Measurements from ENCODE around the gene CCNY.
"Not testable (repeated sequence)": the region's sequence is repeated elsewhere in the genome, so short reads cannot be mapped to it uniquely, and the experiment has no call there.

Gene CCNY

DNA sequence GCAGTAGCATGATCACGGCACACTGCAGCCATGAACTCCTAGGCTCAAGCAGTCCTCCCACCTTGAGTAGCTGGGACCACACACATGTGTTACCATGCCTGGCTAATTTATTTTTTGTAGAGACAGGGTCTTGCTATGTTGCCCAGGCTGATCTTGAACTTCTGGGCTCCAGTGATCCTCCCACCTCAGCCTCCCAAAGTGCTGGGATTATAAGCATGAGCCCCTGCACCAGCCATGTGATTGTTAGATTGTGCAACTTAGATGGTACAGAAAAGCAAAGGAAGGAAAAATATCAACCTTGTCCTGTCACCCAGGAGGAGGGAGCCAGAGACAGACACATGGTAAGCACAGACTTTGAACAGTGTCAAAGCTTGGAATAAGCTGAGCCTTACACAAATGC is 73.5 kb downstream of the CCNY start:
- no peak for FAIRE-seq

DNA sequence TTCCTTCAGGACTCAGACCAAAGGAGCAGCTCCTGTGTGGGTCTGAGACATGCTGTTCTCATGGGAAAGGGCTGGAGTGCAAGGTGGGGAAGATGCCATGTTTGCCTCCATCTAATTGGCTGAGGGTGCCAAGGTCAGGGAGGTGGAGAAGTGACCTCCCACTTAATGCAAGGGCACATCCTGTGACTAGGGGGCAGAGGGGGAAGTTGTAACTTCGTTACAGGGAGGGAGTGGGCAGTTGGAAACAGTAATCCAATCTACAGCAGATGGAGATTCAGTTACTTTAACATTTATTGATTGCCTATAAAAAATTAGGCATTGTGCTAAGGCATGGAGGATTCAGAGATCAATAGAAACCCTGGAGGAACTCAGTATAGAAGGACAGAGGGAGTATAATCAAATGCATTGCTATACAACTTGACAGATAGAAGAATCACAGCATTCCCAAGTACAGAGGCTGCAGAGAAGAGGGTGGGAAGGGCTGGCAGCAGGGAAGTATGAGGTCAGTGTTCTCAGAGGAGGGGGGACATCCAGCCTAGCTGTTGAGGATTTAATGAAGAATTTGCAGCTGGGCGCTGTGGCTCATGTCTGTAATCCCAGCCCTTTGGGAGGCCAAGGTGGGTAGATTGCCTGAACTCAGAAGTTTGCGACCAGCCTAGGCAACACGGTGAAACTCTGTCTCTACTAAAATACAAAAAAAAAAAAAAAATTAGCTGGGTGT is 75.9 kb downstream of the CCNY start:
- FAIRE-seq = no peak

DNA sequence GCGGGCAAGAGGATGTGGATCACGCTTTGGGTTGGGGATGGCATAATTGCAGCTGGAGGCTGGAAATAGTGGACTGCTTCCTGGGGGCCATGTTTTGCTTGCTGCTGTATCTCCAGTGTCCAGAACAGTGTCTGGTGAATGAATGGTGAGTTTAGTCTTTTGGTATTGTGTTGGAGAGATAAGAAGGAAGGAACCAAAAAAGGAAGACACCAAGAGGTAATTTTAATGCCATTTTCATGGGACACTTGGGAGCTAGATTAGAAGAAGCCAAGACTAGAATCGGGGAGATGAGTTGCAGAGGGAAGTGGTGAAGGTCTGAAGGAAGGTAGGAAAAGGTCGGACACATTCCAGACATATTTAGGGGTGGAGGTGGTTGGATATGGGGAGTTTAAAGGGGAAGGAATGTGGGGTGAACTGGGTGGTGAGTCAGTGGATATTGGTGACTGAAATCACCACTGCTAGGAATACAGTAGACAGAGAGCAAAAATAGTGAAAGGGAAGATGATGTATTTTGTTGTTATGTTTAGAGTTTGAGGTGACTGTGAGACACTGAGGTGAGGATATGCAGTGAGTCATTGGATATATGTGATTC is 76.7 kb downstream of the CCNY start:
- FAIRE-seq = no peak

DNA sequence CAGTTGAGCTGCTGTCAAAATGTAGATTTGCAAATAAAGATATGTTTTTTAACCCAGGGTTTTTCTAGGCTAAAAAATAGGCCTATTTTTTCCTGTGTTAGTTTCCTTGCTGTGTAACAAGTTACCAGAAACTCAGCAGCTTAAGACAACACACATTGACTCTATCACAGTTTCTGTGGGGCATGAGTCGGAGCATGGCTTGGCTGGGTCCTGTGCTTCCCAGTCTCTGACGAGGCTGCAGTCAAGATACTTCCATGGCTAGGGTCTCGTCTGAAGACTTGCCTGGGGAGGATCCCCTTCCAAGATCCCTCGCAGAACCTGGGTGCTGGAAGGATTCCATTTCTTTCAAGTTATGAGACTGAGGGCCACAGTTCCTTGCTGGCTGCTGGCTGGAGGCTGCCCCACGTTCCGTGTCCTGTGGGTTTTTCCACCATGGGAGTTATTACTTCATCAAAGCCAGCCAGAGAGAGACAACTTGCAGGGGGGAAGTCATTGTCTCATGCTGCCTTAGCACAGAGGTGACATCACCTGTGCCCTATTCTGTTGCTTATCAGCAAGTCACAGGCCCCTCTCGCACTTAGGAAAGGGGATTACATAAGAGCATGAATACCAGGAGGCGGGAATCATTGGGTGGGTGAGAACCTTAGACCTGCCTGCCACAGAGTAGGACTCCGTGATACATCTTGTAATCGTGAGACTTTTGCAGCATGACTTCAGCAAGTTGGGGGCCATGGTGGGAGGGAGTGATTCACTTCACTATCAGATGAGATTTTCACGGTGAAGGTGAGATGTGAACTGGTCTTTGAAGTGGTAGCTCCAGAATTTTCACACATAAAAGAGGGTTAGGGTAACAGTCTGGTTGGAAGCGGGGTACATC is 77.9 kb downstream of the CCNY start:
- no peak for FAIRE-seq

DNA sequence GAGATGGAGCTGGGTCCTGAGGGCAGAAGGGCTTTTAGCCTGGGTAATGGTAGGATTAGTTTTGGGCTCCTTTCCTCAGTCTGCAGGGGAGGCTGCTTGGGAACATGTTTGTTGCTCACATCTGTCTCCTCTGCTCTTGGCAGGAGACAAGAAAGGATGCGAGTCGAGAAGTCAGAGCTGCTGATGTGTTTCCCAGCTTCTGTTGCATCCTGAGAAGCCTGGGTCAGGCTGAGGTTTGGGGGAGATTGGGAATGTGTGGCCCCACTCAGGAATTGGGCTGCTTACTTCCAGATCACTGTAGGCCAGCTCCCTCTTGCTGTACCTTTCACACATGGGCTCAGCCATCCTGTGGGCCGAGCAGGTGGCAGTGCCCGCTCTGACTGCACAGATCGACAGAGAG is 79.2 kb downstream of the CCNY start:
- no peak for FAIRE-seq

DNA sequence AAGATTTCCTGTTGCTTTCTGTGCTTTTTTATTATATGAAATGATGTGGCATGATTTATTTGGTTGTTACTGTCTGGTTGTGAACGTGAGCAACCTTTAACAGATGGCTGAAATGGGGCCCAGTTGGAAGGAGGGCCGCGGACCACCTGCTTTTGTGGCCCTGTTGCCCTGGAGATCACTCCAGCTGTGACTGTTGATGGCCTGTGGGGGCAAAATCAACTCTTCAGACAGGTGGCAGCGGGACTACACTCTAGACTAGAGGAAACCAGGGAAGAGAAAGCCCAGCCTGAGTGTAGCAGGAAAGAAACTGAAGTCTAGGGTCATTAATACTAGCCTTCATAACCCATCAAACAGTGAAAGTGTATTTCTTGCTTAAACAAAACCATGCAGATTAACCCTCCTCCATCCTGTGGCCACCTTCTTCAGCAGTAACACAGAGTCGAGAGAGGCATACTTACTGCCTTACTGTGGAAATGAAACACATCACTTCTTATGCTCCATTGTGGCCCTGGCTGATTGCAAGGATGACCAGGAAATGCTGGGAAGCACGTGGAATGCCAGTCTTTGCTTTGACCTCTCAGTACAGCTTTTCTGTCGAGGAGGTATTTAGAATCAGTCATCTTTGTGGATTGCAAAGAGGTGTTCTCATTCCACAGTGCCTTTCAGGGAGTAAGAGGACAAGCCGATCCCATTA is 80.5 kb downstream of the CCNY start:
- FAIRE-seq = no peak

DNA sequence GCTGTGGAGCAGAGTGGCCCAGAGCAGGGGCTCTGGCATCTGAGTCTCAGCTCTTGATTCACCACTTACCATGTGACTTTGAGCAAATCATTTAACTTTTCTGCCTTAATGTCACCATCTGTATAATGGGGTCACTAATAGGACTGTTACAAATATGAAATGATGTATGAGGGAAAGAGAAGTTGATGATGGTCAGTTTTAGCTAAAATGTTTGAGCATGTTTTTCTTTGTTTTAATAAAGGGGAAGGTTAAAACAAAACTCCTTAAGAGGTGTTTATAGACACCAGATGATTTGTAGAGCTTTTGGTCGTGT is 81.0 kb downstream of the CCNY start:
- FAIRE-seq = no peak

DNA sequence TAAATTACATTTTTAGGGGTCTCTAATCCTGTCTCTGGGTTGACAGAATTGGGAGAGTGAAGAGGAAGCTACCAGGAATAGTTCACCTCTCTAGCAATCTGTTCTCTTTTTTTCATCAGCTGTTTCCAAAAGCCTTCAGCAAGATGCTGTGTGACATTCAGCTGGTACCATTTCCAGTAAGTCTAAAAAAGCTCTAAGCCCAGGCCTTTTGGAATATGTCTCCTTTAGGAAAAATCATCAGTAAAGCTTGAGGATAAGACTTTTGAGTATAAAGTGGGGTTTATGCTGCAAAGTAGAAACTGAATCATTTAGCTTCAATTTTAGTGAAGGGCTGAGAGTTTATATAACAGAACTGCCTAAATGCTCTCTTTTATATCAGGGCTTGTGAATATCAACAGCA is 81.5 kb downstream of the CCNY start:
- no peak for FAIRE-seq

DNA sequence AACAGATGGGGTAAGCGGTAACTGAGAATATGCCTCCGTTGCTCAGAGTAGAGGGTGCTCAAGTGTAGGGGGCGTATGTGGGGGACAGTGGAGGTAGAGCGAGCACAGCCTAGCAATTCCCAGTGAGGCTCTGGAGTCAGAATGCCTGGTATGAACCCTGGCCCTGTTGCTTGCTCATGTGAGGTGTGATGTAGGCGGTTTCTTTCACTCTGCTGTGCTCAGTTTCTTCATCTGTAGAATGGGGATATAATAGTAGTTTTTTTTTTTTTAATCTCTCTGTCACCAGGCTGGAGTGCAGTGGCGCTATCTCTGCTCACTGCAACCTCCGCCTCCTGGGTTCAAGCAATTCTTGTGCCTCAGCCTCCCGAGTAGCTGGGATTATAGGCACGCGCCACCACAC is 82.3 kb downstream of the CCNY start:
- FAIRE-seq = not testable (repeated sequence)

DNA sequence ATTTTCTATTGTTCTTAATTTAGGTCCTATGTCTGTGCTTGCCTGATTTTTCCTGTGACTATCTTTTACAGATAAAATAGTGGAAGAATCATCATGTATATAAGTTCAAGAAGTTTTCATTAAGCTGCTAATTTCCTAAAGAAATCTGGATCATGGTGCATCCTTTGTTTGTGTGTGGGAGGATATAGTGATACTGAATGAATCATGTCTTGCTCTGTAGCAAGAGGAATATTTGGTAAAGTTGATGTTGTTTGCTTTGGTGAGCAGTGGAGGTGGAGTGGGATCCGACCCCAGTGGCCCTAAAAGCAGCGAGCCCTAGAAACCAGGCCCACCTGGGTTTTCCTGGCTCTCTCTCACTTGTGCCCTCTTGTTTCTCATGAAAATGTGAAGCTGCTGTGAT is 83.7 kb downstream of the CCNY start:
- no peak for FAIRE-seq

DNA sequence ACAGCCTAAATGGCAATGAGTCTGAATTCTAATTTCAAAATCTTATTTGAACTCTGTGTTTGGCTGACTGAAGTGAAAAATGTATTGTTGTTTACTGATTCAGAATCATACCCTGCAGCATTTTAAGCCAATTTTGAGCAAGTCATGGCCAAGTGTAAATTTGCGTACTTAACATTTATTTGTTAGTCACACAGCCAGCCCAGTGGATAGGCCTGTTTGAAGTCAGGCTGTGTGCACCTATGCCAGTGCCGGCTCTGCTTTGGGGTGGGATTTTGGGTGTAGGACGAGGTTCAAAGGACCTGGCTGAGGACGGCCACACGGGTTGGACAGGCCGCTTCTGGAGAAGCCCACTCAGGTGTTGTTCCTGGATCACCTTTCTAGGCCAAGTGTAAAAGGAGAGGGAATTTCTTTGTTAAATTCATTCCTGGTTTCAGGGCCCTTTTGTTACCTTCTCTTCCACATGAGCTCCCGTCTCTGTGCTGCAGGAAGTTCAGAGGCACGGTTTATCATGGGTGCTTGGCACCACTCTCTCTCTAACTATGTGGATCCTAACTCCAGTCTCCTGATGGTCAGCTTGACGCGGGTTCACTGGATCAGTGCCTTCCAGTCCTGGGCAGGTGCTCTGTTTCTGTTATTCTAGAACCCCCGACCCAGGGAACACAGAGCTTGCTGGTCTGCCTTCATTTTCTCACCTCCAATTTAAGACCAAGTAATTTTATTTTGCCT is 84.7 kb downstream of the CCNY start:
- no peak for FAIRE-seq

DNA sequence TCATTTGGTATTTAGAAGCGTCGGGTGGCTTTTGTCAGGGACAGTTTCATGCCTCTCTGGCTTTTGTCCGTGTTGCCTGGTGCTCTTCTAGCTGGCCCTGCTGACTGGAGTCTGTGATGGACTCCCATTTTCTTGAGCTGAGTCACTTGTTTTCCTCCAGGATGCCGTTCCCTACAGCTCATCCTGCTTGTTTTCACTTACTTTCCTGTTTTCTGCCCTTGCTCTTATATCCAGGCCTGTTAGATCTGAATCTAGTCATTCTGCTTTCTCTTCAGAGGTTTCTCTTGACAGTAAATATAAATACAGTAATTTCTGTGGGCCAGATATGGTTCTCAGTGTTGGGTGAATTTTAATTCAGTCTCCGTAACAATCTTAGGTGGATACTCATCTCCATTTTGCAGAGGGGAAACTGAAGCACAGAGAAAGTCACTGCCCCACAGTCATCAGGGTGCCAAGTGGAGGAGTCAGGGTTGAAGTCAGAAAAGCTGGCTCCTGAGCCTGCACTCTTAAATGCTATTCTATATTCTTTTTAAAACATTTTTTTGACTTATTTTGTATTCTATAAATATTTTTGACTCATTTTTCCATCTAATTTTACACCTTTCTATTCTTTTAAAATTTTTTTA is 85.4 kb downstream of the CCNY start:
- no peak for FAIRE-seq

DNA sequence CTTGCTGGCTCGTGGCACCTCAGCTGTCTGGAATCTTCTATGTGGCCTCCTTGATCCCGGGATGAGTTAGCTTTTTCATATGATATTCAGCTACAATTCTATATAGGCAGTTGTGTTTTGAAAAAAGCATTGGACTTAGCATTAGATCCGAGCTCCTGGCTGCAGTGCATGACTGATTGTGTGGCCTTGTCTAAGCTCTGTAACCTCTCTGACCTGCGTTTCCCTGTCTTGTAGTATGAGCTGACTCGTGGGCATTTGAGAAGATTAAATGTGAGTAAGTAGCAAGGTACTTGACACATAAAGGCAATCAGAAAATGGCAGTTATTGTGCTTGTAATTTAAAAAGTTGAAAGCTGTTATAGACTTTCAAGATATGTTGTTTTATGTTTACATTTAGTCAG is 85.9 kb downstream of the CCNY start:
- no peak for FAIRE-seq

DNA sequence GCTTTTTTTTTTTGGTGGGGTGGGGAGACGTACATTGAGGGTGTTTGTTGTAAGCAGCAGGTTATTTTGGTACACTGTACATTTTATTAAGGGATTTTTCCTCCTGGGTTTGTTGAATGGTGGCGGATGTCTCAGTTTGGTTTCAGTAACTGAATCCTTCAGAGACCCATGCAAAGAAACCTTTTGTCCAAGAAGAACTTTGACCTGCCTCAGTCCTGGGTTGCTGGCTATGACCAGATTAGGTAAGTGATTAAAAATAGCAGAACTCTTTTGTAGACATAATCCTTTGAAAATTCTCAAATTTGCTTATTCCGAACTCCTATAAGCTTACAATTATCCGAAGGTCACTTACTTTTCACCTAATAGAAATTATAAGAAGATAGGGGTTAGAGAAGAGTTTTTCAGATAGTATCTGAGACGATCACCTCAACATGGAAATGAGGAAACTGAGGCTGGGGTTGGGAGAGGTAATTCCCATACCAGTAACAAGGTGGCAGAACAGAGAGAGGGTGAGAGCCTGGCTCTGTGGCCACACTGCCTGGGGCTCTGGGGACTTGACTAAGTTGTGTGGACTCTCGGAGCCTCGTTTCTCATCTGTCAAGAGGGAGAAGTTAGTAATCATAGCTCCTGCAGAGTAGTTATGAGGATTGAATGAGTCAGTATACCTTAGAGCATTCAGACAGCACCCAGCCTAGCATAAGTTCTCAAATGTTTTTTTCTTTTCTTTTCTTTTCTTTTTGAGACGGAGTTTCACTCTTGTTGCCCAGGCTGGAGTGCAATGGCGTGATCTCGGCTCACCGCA is 87.4 kb downstream of the CCNY start:
- FAIRE-seq = no peak

DNA sequence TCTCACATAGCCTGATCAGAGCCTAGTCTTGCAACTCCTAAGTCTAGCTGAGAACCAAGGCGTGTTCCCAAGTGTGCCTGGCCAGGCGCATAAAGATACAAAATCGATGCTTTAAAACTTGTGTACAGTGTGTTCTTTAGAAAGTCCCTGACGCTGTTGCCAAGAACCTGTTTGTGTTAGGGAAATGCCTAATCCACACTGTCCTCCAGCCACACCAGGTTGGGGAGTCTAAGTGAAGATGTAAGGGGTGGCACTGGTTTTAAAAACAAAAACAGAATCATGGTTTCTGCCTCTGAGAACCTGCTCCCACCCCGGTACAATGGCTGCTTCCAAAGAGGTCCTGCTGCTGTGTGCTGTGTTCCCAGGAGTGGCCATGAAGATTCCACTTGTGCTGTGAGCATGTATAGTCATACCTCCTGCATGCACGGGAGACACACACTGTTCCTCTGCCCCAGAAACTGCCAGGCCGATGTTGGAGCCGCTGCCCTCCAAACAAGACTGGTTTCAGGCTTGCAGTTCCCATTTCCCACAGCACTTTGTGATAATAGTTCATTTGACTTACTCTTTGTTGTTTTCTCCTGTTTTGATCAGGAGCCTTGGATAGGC is 88.5 kb downstream of the CCNY start:
- no peak for FAIRE-seq

DNA sequence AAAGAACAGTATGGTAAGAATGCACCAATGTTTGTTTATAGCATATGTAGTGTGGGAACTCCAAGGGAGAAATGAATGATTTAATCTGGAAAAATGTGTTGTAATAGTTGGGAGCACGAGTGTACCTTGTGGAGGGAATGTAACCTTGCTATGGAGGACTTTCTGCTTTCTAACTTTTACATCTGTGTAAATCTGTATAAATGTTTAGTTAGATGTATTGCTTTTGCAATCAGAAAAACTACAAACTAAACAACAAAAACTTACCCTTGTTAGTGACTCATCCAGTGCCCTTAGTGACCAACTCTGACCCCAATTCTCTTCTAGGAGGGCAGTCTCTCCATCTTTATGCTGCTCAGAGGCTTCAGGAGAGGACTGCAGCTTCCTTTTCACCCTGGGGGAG is 89.3 kb downstream of the CCNY start:
- no peak for FAIRE-seq

DNA sequence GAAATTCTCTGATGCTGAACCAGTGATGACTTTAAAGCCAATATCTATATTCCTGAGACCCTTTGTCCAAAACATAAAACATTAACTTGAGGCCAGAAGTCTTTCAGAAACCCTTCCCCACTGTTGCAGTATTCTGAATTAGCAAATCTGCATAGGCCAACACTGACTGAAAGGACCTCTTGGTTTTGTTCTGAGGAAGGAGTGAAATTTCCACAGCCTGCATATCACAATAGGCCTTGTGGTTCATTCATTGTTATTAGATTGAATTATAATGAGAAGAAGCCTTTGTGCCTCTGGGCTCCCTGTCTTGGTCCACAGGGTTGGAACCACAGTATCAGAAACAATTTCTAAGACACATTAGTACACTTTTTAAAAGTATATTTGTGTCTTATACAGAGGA is 90.3 kb downstream of the CCNY start:
- FAIRE-seq = no peak

DNA sequence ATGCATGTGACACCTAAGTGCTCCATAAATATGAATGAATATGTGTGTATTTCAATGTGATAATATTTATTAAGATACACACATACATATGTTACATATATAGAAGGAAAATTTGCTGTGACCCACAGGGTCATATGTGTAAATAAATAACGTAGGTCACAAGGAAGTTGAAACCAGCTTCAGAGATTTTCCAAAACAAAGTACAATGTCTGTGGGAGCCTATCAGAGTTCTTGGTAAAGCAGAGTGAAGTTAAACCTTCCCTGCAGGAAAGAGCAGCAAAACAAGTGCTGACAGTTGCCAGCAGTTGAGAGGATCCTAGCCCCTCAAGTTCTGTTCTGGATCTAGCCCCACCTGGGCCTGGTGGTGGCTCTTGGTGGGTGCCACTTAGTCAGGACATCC is 91.2 kb downstream of the CCNY start:
- no peak for FAIRE-seq

DNA sequence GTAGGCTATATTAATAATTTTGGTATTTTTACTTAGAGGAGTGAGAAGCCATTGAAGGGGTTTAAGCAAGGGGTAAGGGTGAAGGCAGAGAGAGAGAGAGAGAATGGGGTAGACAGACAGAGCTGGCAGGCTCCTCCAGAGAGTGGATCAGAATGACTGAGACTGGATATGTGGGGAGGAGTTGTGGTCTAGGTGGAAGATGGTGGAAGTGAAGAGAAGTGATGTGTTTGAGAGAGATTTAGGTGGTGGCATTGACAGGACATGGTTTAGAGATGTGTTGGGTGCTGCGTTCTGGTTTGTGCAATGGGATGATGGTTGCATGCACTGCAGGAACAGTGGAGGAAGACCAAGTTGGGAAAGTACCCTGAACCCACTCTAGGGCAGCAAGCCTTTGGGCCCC is 92.2 kb downstream of the CCNY start:
- FAIRE-seq = no peak

DNA sequence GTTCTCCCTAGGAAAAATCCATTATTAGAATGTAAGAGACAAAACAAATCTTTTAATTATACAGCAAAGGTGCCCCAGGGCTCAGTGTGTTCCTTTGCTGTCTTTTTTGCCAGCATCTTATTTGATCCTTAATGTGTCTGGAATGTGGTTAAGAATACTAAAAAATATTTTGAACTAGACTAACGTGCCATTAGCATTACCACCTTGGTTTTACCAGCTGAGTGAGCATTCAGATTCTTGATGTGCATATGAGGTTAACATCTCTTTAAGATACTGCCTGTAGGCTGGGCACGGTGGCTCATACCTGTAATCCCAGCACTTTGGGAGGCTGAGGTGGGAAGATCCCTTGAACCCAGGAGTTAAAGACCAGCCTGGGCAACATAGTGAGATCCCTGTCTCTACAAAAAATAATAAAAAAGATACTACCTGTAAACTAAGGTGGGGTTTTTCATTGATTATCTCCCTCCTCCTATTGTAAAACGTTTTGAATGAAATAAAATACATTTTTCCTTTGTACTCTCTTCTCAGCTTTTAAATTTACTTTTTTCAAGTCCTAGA is 96.6 kb downstream of the CCNY start:
- FAIRE-seq = no peak
